Prostate gland (tissue), 2 donors: ENCODE measurements around the gene IGSF1. TPM values are rescaled to one million over a fixed set of nuclear protein-coding genes. Genes with fewer than 3 reads are reported as not detected.
"Not testable (repeated sequence)": the region's sequence is repeated elsewhere in the genome, so short reads cannot be mapped to it uniquely, and the experiment has no call there.

ENCODE experiments used
- DNase-seq: peaks from one replicate; pipeline ENCODE4 v3.0.0-alpha.2; 2019; ENCODE audit warnings: low spot score
- H3K27ac ChIP-seq, 2 donors: fragments of 200-600 bp; sonication (generic); 2 replicates each; pipeline ENCODE4 v1.5.1; 2017 to 2019
- H3K27me3 ChIP-seq: fragments of 200-600 bp; sonication (generic); replicated peaks from 2 replicates; pipeline ENCODE4 v1.5.1; 2019; ENCODE audit not compliant: insufficient read depth
- H3K36me3 ChIP-seq, 2 donors: fragments of 200-600 bp; sonication (generic); 1 replicate in 1 of 2; 2 replicates in 1 of 2; pipeline versions ENCODE4 v1.5.1 to v1.8.1; 2017 to 2019
- H3K4me1 ChIP-seq: fragments of 200-600 bp; sonication (generic); replicated peaks from 2 replicates; pipeline ENCODE4 v1.5.1; 2019
- H3K4me3 ChIP-seq, 2 donors: fragments of 200-600 bp; sonication (generic); 2 replicates each; pipeline ENCODE4 v1.5.1; 2017 to 2019
- H3K9me3 ChIP-seq: fragments of 200-600 bp; sonication (generic); 2 replicates; pipeline ENCODE4 v1.5.1; 2017
- CTCF ChIP-seq, 4 experiments: fragments of 200-600 bp in 2 of 4; fragments of 450-650 bp in 2 of 4; sonication (generic) in 2 of 4; IDR thresholded peaks; 1 replicate in 3 of 4; 2 replicates in 1 of 4; pipeline ENCODE4 v1.5.1; 2016 to 2019; ENCODE audit warnings: antibody characterized with exemption in 4 of 4, mild to moderate bottlenecking in 2 of 4, moderate library complexity in 2 of 4
- POLR2A ChIP-seq: fragments of 450-650 bp; IDR thresholded peaks from one replicate; pipeline ENCODE4 v1.6.1; 2016; ENCODE audit warnings: antibody characterized with exemption, mild to moderate bottlenecking
- POLR2AphosphoS5 ChIP-seq: sonication (generic); formaldehyde crosslinking; IDR thresholded peaks from one replicate; pipeline ENCODE4 v1.6.1; 2017; ENCODE audit warnings: antibody characterized with exemption
- WGBS: methylation state at CpG from one replicate; pipeline ENCODE4 v1.1.5; 2018; 5-methylcytosine and 5-hydroxymethylcytosine counted together
- intact Hi-C: fragments of 100-400 bp; cut with DNase I; formaldehyde crosslinking; loops from one replicate; pipeline ENCODE4 v1.14.2; 2022
- total RNA-seq, 2 donors: library from RNA; depleted of rRNA; stranded (reverse); fragments of >200 nt; gene quantifications; one replicate each; pipeline ENCODE4 v1.1.0, GENCODE V29; 2016

Gene IGSF1
- total RNA-seq, 2 donors from 2014 or later: 1.5 to 11.0 TPM

- 86% methylated on average over 7 of the region's 7 CpGs for WGBS
- no peak overlapping the region for H3K4me3 ChIP-seq
- H3K27me3 ChIP-seq: no peaks in the 10 kb centered on the region
- no peak for TF ChIP-seq CTCF (IDR thresholded peaks at IDR 0.05)
- no peaks in the 10 kb centered on the region for H3K4me1 ChIP-seq
- H3K27ac ChIP-seq: no peak overlapping the region
- DNase-seq: no peak
- intact Hi-C loops: no loop called here
- H3K9me3 ChIP-seq: no peaks in the 10 kb centered on the region
- no peaks in the 10 kb centered on the region for H3K36me3 ChIP-seq
Observed at GRCh38 chrX:131264665-131265064, 24.4 kb downstream of the IGSF1 start.

GRCh38 chrX:131264053-131264452, 25.1 kb downstream of the IGSF1 start:
- 49% methylated on average over 2 of the region's 2 CpGs for WGBS

GRCh38 chrX:131262738-131263679, 26.1 kb downstream of the IGSF1 start:
- H3K4me1 ChIP-seq: no peaks in the 10 kb centered on the region
- H3K36me3 ChIP-seq: no peaks in the 10 kb centered on the region
- intact Hi-C loops: no loop called here
- 67% methylated on average over 13 of the region's 13 CpGs for WGBS
- TF ChIP-seq POLR2AphosphoS5 (no peak), POLR2A (no peak), CTCF (IDR thresholded peaks at IDR 0.05) (no peak)
- DNase-seq: no peak
- H3K9me3 ChIP-seq: no peaks in the 10 kb centered on the region
- no peak overlapping the region for H3K27ac ChIP-seq
- H3K27me3 ChIP-seq: no peaks in the 10 kb centered on the region
- H3K4me3 ChIP-seq: no peak overlapping the region

More at GRCh38 chrX:131264053-131264452, 25.1 kb downstream of the IGSF1 start:
- Histone ChIP-seq H3K4me3 (no peak overlapping the region), H3K27ac (no peak overlapping the region), H3K27me3 (no peaks in the 10 kb centered on the region), H3K36me3 (no peaks in the 10 kb centered on the region), H3K4me1 (no peaks in the 10 kb centered on the region), H3K9me3 (no peaks in the 10 kb centered on the region)
- TF ChIP-seq CTCF (IDR thresholded peaks at IDR 0.05) (no peak), POLR2AphosphoS5 (no peak), POLR2A (no peak)
- no peak for DNase-seq
- intact Hi-C loops: no loop called here

- intact Hi-C loops: no loop called here
- Histone ChIP-seq H3K27me3 (no peaks in the 10 kb centered on the region), H3K9me3 (no peaks in the 10 kb centered on the region), H3K4me1 (no peaks in the 10 kb centered on the region), H3K36me3 (no peaks in the 10 kb centered on the region), H3K27ac (no peak overlapping the region), H3K4me3 (no peak overlapping the region)
- TF ChIP-seq CTCF (IDR thresholded peaks at IDR 0.05) (no peak), POLR2AphosphoS5 (no peak), POLR2A (no peak)
- no peak for DNase-seq
Observed at GRCh38 chrX:131262200-131262599, 26.9 kb downstream of the IGSF1 start.

GRCh38 chrX:131257367-131257766, 31.7 kb downstream of the IGSF1 start:
- no peaks in the 10 kb centered on the region for H3K36me3 ChIP-seq
- H3K4me1 ChIP-seq: no peaks in the 10 kb centered on the region
- DNase-seq: no peak
- no peak overlapping the region for H3K4me3 ChIP-seq
- no peak overlapping the region for H3K27ac ChIP-seq
- intact Hi-C loops: no loop called here
- TF ChIP-seq POLR2AphosphoS5: no peak
- no peak for TF ChIP-seq CTCF (IDR thresholded peaks at IDR 0.05)
- no peak for TF ChIP-seq POLR2A
- no peaks in the 10 kb centered on the region for H3K9me3 ChIP-seq
- no peaks in the 10 kb centered on the region for H3K27me3 ChIP-seq

- 82% methylated on average over 16 of the region's 36 CpGs for WGBS
- H3K4me1 ChIP-seq, H3K27ac ChIP-seq, H3K4me3 ChIP-seq, intact Hi-C loops, H3K36me3 ChIP-seq, H3K27me3 ChIP-seq, DNase-seq, H3K9me3 ChIP-seq: not testable (repeated sequence)
Observed at GRCh38 chrX:131250984-131251738, 37.9 kb downstream of the IGSF1 start.
